ENCODE results near the gene KCP.

Gene KCP

GRCh38 chr7:128921866-128922440 is 11.4 kb upstream of the KCP start:
- peaks cover 13% of the 10 kb centered on the region; the same call in 1 of the 2 replicates for H3K27me3 ChIP-seq (ENCODE audit: low read depth, low read length)
- no peaks in the 10 kb centered on the region for H3K36me3 ChIP-seq (replicated peaks; ENCODE audit: low read depth, low read length)
- H3K4me2 ChIP-seq (ENCODE audit: low read length) = no peak overlapping the region
- H3K4me1 ChIP-seq (ENCODE audit: low read length) = peaks cover 23% of the 10 kb centered on the region
- no peak overlapping the region for H3K27ac ChIP-seq (ENCODE audit: low read length)
- H3K4me3 ChIP-seq (ENCODE audit: low read length) = no peak overlapping the region
- no peaks in the 10 kb centered on the region for H3K79me2 ChIP-seq (ENCODE audit: low read length)
- TF ChIP-seq EZH2phosphoT487 (IDR thresholded peaks at IDR 0.05; ENCODE audit: low read depth) (no peak), CTCF (IDR thresholded peaks at IDR 0.05; ENCODE audit: low read depth, low read length) (no peak)
- no peak overlapping the region for H3K9ac ChIP-seq (ENCODE audit: low read length)
- no peak overlapping the region for H2AFZ ChIP-seq (ENCODE audit: low read depth, low read length)
- no peaks in the 10 kb centered on the region for H3K9me3 ChIP-seq (ENCODE audit: insufficient read depth, low read length)
- H4K20me1 ChIP-seq (ENCODE audit: insufficient read depth, low read length) = no peaks in the 10 kb centered on the region

GRCh38 chr7:128920913-128921582 is 10.5 kb upstream of the KCP start:
- Histone ChIP-seq H3K27me3 (ENCODE audit: low read depth, low read length) (peaks cover 13% of the 10 kb centered on the region; the same call in 1 of the 2 replicates), H3K4me1 (ENCODE audit: low read length) (peaks cover 23% of the 10 kb centered on the region), H3K36me3 (replicated peaks; ENCODE audit: low read depth, low read length) (no peaks in the 10 kb centered on the region), H4K20me1 (ENCODE audit: insufficient read depth, low read length) (no peaks in the 10 kb centered on the region), H2AFZ (ENCODE audit: low read depth, low read length) (no peak overlapping the region), H3K9me3 (ENCODE audit: insufficient read depth, low read length) (no peaks in the 10 kb centered on the region), H3K4me3 (ENCODE audit: low read length) (no peak overlapping the region), H3K9ac (ENCODE audit: low read length) (no peak overlapping the region), H3K4me2 (ENCODE audit: low read length) (no peak overlapping the region), H3K79me2 (ENCODE audit: low read length) (no peaks in the 10 kb centered on the region), H3K27ac (ENCODE audit: low read length) (no peak overlapping the region)
- TF ChIP-seq EZH2phosphoT487 (IDR thresholded peaks at IDR 0.05; ENCODE audit: low read depth) (no peak), CTCF (IDR thresholded peaks at IDR 0.05; ENCODE audit: low read depth, low read length) (no peak)

- Histone ChIP-seq H3K27me3 (ENCODE audit: low read depth, low read length) (peaks cover 13% of the 10 kb centered on the region; the same call in 1 of the 2 replicates), H3K36me3 (replicated peaks; ENCODE audit: low read depth, low read length) (no peaks in the 10 kb centered on the region), H3K27ac (ENCODE audit: low read length) (no peak overlapping the region), H3K79me2 (ENCODE audit: low read length) (no peaks in the 10 kb centered on the region), H2AFZ (ENCODE audit: low read depth, low read length) (no peak overlapping the region), H3K4me2 (ENCODE audit: low read length) (no peak overlapping the region), H3K9ac (ENCODE audit: low read length) (no peak overlapping the region), H3K4me3 (ENCODE audit: low read length) (no peak overlapping the region), H3K9me3 (ENCODE audit: insufficient read depth, low read length) (no peaks in the 10 kb centered on the region), H4K20me1 (ENCODE audit: insufficient read depth, low read length) (no peaks in the 10 kb centered on the region), H3K4me1 (ENCODE audit: low read length) (peaks cover 28% of the 10 kb centered on the region)
- TF ChIP-seq CTCF (IDR thresholded peaks at IDR 0.05; ENCODE audit: low read depth, low read length) (no peak), EZH2phosphoT487 (IDR thresholded peaks at IDR 0.05; ENCODE audit: low read depth) (no peak)
Observed at GRCh38 chr7:128919881-128920799, 9.6 kb upstream of the KCP start.

GRCh38 chr7:128919241-128919640 is 8.7 kb upstream of the KCP start:
- no peaks in the 10 kb centered on the region for H3K79me2 ChIP-seq (ENCODE audit: low read length)
- H3K27ac ChIP-seq (ENCODE audit: low read length) = no peak overlapping the region
- H3K36me3 ChIP-seq (replicated peaks; ENCODE audit: low read depth, low read length) = no peaks in the 10 kb centered on the region
- H3K27me3 ChIP-seq (ENCODE audit: low read depth, low read length) = peaks cover 13% of the 10 kb centered on the region; the same call in 1 of the 2 replicates
- peaks cover 26% of the 10 kb centered on the region for H3K4me1 ChIP-seq (ENCODE audit: low read length)
- no peaks in the 10 kb centered on the region for H3K9me3 ChIP-seq (ENCODE audit: insufficient read depth, low read length)
- H4K20me1 ChIP-seq (ENCODE audit: insufficient read depth, low read length) = no peaks in the 10 kb centered on the region
- H2AFZ ChIP-seq (ENCODE audit: low read depth, low read length) = no peak overlapping the region
- H3K4me2 ChIP-seq (ENCODE audit: low read length) = no peak overlapping the region
- no peak overlapping the region for H3K4me3 ChIP-seq (ENCODE audit: low read length)
- TF ChIP-seq EZH2phosphoT487 (IDR thresholded peaks at IDR 0.05; ENCODE audit: low read depth) (no peak), CTCF (IDR thresholded peaks at IDR 0.05; ENCODE audit: low read depth, low read length) (no peak)
- H3K9ac ChIP-seq (ENCODE audit: low read length) = no peak overlapping the region

All from OCI-LY3 (cell line).